Right lobe of liver (tissue), 4 donors: ENCODE results near the gene SUV39H1.

Source experiments
- POLR2A ChIP-seq: fragments of 450-650 bp; IDR thresholded peaks from one replicate; pipeline ENCODE4 v1.6.1; 2017; ENCODE audit warnings: antibody characterized with exemption, mild to moderate bottlenecking
- TF ChIP-seq, protein P1 (sequence below), 4 donors: fragments of 200-600 bp in 3 of 4; fragments of 450-650 bp in 1 of 4; IDR thresholded peaks; one replicate each; pipeline versions ENCODE4 v1.5.1 to v1.8.0; 2016 to 2022; ENCODE audit warnings: antibody characterized with exemption in 4 of 4, mild to moderate bottlenecking in 2 of 4
- donor health status: DM: no; HTN: no; CAD: no.
- donor health status: DM: no; HTN: no; CAD: no.
- donor health status: DM: no; HTN: yes; CAD: no.

DNA sequence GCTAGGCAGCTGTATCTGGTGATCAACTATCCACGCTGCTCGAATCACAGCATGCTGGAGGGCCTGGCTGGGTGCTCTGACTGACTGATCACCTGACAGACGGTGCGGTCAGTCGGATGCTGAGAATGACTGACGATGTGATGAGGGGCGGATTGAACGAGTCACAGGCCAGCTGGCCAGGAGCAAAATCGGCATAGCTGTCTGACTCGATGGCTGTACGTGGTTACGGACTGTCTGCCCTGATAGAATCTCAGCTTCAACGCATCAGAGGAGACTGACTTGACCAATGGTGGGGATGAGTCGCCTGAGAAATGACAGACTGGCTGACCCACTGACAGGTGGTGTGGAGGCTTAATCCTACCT lies 1.0 kb upstream of the SUV39H1 start:
- TF ChIP-seq, protein P1, sequence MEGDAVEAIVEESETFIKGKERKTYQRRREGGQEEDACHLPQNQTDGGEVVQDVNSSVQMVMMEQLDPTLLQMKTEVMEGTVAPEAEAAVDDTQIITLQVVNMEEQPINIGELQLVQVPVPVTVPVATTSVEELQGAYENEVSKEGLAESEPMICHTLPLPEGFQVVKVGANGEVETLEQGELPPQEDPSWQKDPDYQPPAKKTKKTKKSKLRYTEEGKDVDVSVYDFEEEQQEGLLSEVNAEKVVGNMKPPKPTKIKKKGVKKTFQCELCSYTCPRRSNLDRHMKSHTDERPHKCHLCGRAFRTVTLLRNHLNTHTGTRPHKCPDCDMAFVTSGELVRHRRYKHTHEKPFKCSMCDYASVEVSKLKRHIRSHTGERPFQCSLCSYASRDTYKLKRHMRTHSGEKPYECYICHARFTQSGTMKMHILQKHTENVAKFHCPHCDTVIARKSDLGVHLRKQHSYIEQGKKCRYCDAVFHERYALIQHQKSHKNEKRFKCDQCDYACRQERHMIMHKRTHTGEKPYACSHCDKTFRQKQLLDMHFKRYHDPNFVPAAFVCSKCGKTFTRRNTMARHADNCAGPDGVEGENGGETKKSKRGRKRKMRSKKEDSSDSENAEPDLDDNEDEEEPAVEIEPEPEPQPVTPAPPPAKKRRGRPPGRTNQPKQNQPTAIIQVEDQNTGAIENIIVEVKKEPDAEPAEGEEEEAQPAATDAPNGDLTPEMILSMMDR (IDR thresholded peaks at IDR 0.05), result no peak
- no peak for TF ChIP-seq POLR2A
